Naive thymus-derived CD8-positive, alpha-beta T cell (primary cell): ENCODE data around the gene DOK1. TPM values are rescaled to one million over a fixed set of nuclear protein-coding genes. Genes with fewer than 3 reads are reported as not detected.

Experiments used
- ATAC-seq, 2 donors: fragments of 150-1000 bp; cut with Tn5 transposase in 1 of 2; sonication (Bioruptor Pico), chemical (Tn5 transposase) in 1 of 2; 1 replicate in 1 of 2; 2 replicates in 1 of 2; pipeline ENCODE4 v1.10.0; 2021; ENCODE audit warnings: mild to moderate bottlenecking in 2 of 2, moderate library complexity in 2 of 2
- POLR2A ChIA-PET: fragments of 350-600 bp; sonication (Branson Sonifier 250); formaldehyde crosslinking; loops from one replicate; lab custom pipeline; 2021; ENCODE audit warnings: antibody characterized with exemption; lab: Charles Lee
- DNase-seq, 10 donors: peaks; one replicate each; pipeline versions ENCODE4 v3.0.0 to v3.0.0-alpha.2; 2020 to 2022
- H3K27ac Mint-ChIP-seq, 10 donors: one replicate each; pipeline ENCODE4 v1.8.0; 2020 to 2022; ENCODE audit warnings: mild to moderate bottlenecking in 10 of 10, mixed read lengths in 10 of 10, moderate library complexity in 4 of 10, inconsistent platforms in 1 of 10
- H3K27me3 Mint-ChIP-seq, 5 donors: one replicate each; pipeline ENCODE4 v1.8.0; 2021 to 2022; ENCODE audit warnings: mixed read lengths in 5 of 5
- H3K36me3 Mint-ChIP-seq, 3 donors: one replicate each; pipeline ENCODE4 v1.8.0; 2020 to 2022; ENCODE audit warnings: mixed read lengths in 3 of 3, mild to moderate bottlenecking in 2 of 3, inconsistent platforms in 1 of 3
- H3K4me1 Mint-ChIP-seq, 4 donors: one replicate each; pipeline ENCODE4 v1.8.0; 2021 to 2022; ENCODE audit warnings: mixed read lengths in 4 of 4
- H3K4me3 Mint-ChIP-seq, 10 donors: one replicate each; pipeline ENCODE4 v1.8.0; 2020 to 2022; ENCODE audit warnings: mild to moderate bottlenecking in 10 of 10, mixed read lengths in 10 of 10, moderate library complexity in 6 of 10, inconsistent platforms in 1 of 10
- H3K9me3 Mint-ChIP-seq, 9 donors: one replicate each; pipeline ENCODE4 v1.8.0; 2020 to 2022; ENCODE audit warnings: mixed read lengths in 9 of 9, mild to moderate bottlenecking in 3 of 9, inconsistent platforms in 1 of 9, moderate library complexity in 1 of 9
- polyA plus RNA-seq, 3 donors: library from polyadenylated mRNA; unstranded; fragments of 300-500 nt; fragmentation: Illumina TruSeq; gene quantifications; one replicate each; pipeline ENCODE4 v1.2.3, GENCODE V29; 2021
- total RNA-seq, 8 experiments: library from RNA in 2 of 8; stranded (reverse) in 2 of 8; gene quantifications; one replicate each; pipeline ENCODE4 v1.2.3 and lab custom pipeline; 2021 to 2026

The DOK1 gene
- total and polyA plus RNA-seq, 5 experiments from 2014 or later = 11.8 to 23.1 (median 18.8) TPM

GRCh38 chr2:74597410-74597809 is 42.9 kb downstream of the DOK1 start:
- Mint-ChIP-seq H3K27ac (no peak overlapping the region), H3K27me3 (peaks cover 19 to 57% (median 27%) of the 10 kb centered on the region in 5 donors), H3K9me3 (no peaks in the 10 kb centered on the region), H3K4me1 (peaks cover 0 to 4% (median 0%) of the 10 kb centered on the region in 4 donors), H3K4me3 (no peak overlapping the region), H3K36me3 (no peaks in the 10 kb centered on the region)
- DNase-seq = no peak
- POLR2A ChIA-PET = no interaction called here
- no peak for ATAC-seq

- Mint-ChIP-seq H3K27ac (no peak overlapping the region), H3K9me3 (no peaks in the 10 kb centered on the region), H3K4me1 (peaks cover 0 to 4% (median 1%) of the 10 kb centered on the region in 4 donors), H3K36me3 (no peaks in the 10 kb centered on the region), H3K27me3 (peaks cover 18 to 57% (median 31%) of the 10 kb centered on the region in 5 donors), H3K4me3 (no peak overlapping the region)
- DNase-seq (no peak), ATAC-seq (no peak)
- POLR2A ChIA-PET = no interaction called here
Measured at GRCh38 chr2:74599676-74600075, 45.2 kb downstream of the DOK1 start.

- Mint-ChIP-seq H3K4me1 (peaks cover 0 to 4% (median 1%) of the 10 kb centered on the region in 4 donors), H3K27me3 (peaks cover 18 to 43% (median 26%) of the 10 kb centered on the region in 5 donors), H3K36me3 (no peaks in the 10 kb centered on the region), H3K4me3 (no peak overlapping the region), H3K9me3 (no peaks in the 10 kb centered on the region), H3K27ac (no peak overlapping the region)
- POLR2A ChIA-PET = no interaction called here
- no peak for ATAC-seq
- no peak for DNase-seq
Measured at GRCh38 chr2:74602586-74603281, 48.2 kb downstream of the DOK1 start.

- DNase-seq (no peak), ATAC-seq (no peak)
- Mint-ChIP-seq H3K4me3 (no peak overlapping the region), H3K36me3 (no peaks in the 10 kb centered on the region), H3K9me3 (no peaks in the 10 kb centered on the region), H3K27ac (no peak overlapping the region), H3K27me3 (peaks cover 18 to 43% (median 29%) of the 10 kb centered on the region in 5 donors), H3K4me1 (peaks cover 0 to 4% (median 1%) of the 10 kb centered on the region in 4 donors)
- POLR2A ChIA-PET = no interaction called here
Measured at GRCh38 chr2:74603282-74604000, 48.9 kb downstream of the DOK1 start.

- peaks cover 0 to 5% (median 0%) of the 10 kb centered on the region in 9 donors for H3K9me3 Mint-ChIP-seq
Measured at GRCh38 chr2:74606927-74607326, 52.4 kb downstream of the DOK1 start.

More at GRCh38 chr2:74606927-74607326, 52.4 kb downstream of the DOK1 start:
- no peak overlapping the region for H3K27ac Mint-ChIP-seq
- no peaks in the 10 kb centered on the region for H3K36me3 Mint-ChIP-seq
- no peak overlapping the region for H3K4me3 Mint-ChIP-seq
- POLR2A ChIA-PET = no interaction called here
- peaks cover 0 to 2% (median 0%) of the 10 kb centered on the region in 4 donors for H3K4me1 Mint-ChIP-seq
- DNase-seq (no peak), ATAC-seq (no peak)
- H3K27me3 Mint-ChIP-seq = peaks cover 21 to 47% (median 27%) of the 10 kb centered on the region in 5 donors

Other genes with a start within 250 kb of the DOK1 start
- gene SLC4A5, start 211.3 kb upstream of the DOK1 start, total RNA-seq = 10 to 100 TPM; 12.7 to 15.1 TPM
- 1 to 10 TPM in 2 of 3 donors, under 1 TPM in 1; 0.46 to 1.5 (median 1.5) TPM for gene SLC4A5, start 211.3 kb upstream of the DOK1 start, polyA plus RNA-seq
- gene DCTN1, start 174.4 kb upstream of the DOK1 start, total RNA-seq = 100 to 1,000 TPM in 1 of 2 experiments, 10 to 100 TPM in 1; 97.5 to 108 TPM
- gene DCTN1, start 174.4 kb upstream of the DOK1 start, polyA plus RNA-seq = 10 to 100 TPM; 55.0 to 80.1 (median 68.7) TPM
- gene C2orf81, start 133.1 kb upstream of the DOK1 start, total RNA-seq = 1 to 10 TPM; 7.5 to 9.8 TPM
- gene C2orf81, start 133.1 kb upstream of the DOK1 start, polyA plus RNA-seq = 1 to 10 TPM; 3.2 to 5.3 (median 3.3) TPM
- gene WDR54, start 133.0 kb upstream of the DOK1 start, total RNA-seq = 10 to 100 TPM; 28.9 to 31.1 TPM
- 10 to 100 TPM; 43.9 to 65.1 (median 61.7) TPM for gene WDR54, start 133.0 kb upstream of the DOK1 start, polyA plus RNA-seq
- gene RTKN, start 112.8 kb upstream of the DOK1 start, total RNA-seq = under 1 TPM in 1 of 2 experiments, not detected in 1; 0.47 TPM
- gene RTKN, start 112.8 kb upstream of the DOK1 start, polyA plus RNA-seq = under 1 TPM; 0.09 to 0.54 (median 0.30) TPM
- gene INO80B, start 99.6 kb upstream of the DOK1 start, total RNA-seq = 10 to 100 TPM; 93.6 to 93.8 TPM
- gene INO80B, start 99.6 kb upstream of the DOK1 start, polyA plus RNA-seq = 1 to 10 TPM; 8.1 to 9.4 (median 8.2) TPM
- gene WBP1, start 96.3 kb upstream of the DOK1 start, total RNA-seq = 100 to 1,000 TPM; 121 to 122 TPM
- 10 to 100 TPM; 32.4 to 38.3 (median 34.2) TPM for gene WBP1, start 96.3 kb upstream of the DOK1 start, polyA plus RNA-seq
- 10 to 100 TPM; 77.0 to 78.6 TPM for gene MOGS, start 89.3 kb upstream of the DOK1 start, total RNA-seq
- 10 to 100 TPM; 25.6 to 31.8 (median 29.8) TPM for gene MOGS, start 89.3 kb upstream of the DOK1 start, polyA plus RNA-seq
- gene MRPL53, start 82.0 kb upstream of the DOK1 start, total RNA-seq = 10 to 100 TPM; 72.0 to 81.4 TPM
- gene MRPL53, start 82.0 kb upstream of the DOK1 start, polyA plus RNA-seq = 100 to 1,000 TPM; 148 to 171 (median 154) TPM
- 10 to 100 TPM; 61.4 to 67.4 TPM for gene CCDC142, start 71.7 kb upstream of the DOK1 start, total RNA-seq
- gene CCDC142, start 71.7 kb upstream of the DOK1 start, polyA plus RNA-seq = 10 to 100 TPM in 2 of 3 donors, 1 to 10 TPM in 1; 7.8 to 15.5 (median 14.6) TPM
- 10 to 100 TPM; 43.8 to 52.1 TPM for gene TTC31, start 71.6 kb upstream of the DOK1 start, total RNA-seq
- 10 to 100 TPM; 18.9 to 21.1 (median 21.1) TPM for gene TTC31, start 71.6 kb upstream of the DOK1 start, polyA plus RNA-seq
- not detected for gene LBX2, start 55.1 kb upstream of the DOK1 start, total RNA-seq
- not detected for gene LBX2, start 55.1 kb upstream of the DOK1 start, polyA plus RNA-seq
- 10 to 100 TPM; 33.1 to 34.6 TPM for gene PCGF1, start 47.0 kb upstream of the DOK1 start, total RNA-seq
- gene PCGF1, start 47.0 kb upstream of the DOK1 start, polyA plus RNA-seq = 10 to 100 TPM in 1 of 3 donors, 1 to 10 TPM in 2; 6.7 to 11.8 (median 7.3) TPM
- gene TLX2, start 40.3 kb upstream of the DOK1 start, total RNA-seq = not detected
- not detected for gene TLX2, start 40.3 kb upstream of the DOK1 start, polyA plus RNA-seq
- gene DQX1, start 28.5 kb upstream of the DOK1 start, total RNA-seq = under 1 TPM; 0.36 to 0.81 TPM
- gene DQX1, start 28.5 kb upstream of the DOK1 start, polyA plus RNA-seq = not detected
- gene AUP1, start 25.0 kb upstream of the DOK1 start, total RNA-seq = 100 to 1,000 TPM; 173 to 184 TPM
- 10 to 100 TPM; 79.5 to 88.9 (median 81.8) TPM for gene AUP1, start 25.0 kb upstream of the DOK1 start, polyA plus RNA-seq
- gene HTRA2, start 24.8 kb upstream of the DOK1 start, total RNA-seq = 10 to 100 TPM; 38.6 to 44.5 TPM
- 10 to 100 TPM; 21.3 to 24.5 (median 24.5) TPM for gene HTRA2, start 24.8 kb upstream of the DOK1 start, polyA plus RNA-seq
- gene LOXL3, start 778 bp upstream of the DOK1 start, total RNA-seq = under 1 TPM in 1 of 2 experiments, not detected in 1; 0.22 TPM
- under 1 TPM; 0.06 to 0.15 (median 0.06) TPM for gene LOXL3, start 778 bp upstream of the DOK1 start, polyA plus RNA-seq
- gene M1AP, start 93.6 kb downstream of the DOK1 start, total RNA-seq = not detected
- gene M1AP, start 93.6 kb downstream of the DOK1 start, polyA plus RNA-seq = under 1 TPM in 1 of 3 donors, not detected in 2; 0.10 TPM
- 10 to 100 TPM; 16.5 to 18.9 TPM for gene SEMA4F, start 99.5 kb downstream of the DOK1 start, total RNA-seq
- gene SEMA4F, start 99.5 kb downstream of the DOK1 start, polyA plus RNA-seq = 1 to 10 TPM; 5.6 to 8.3 (median 7.5) TPM